HCT116 (cell line): ENCODE results near the gene CYTH2. TPM values are rescaled to one million over a fixed set of nuclear protein-coding genes. Genes with fewer than 3 reads are reported as not detected.

Source experiments
- ATAC-seq: fragments of 200-7000 bp; cut with Tn5 transposase; 2 replicates; pipeline ENCODE4 v1.9.1; 2020; ENCODE audit warnings: mild to moderate bottlenecking, moderate library complexity
- BruUV-seq: library from RNA; stranded (reverse); fragments of 400-500 nt; replicated peaks from 2 replicates; lab custom pipeline; 2021; lab: Mats Ljungman, UMichigan
- CTCF ChIA-PET: fragments of 300-600 bp; sonication (Branson Sonifier 250); formaldehyde crosslinking; loops from one replicate; lab custom pipeline; 2021; ENCODE audit warnings: antibody characterized with exemption; lab: Charles Lee
- POLR2A ChIA-PET: fragments of 300-600, 350-600 bp; sonication (Branson Sonifier 250); formaldehyde crosslinking; loops from one replicate; lab custom pipeline; 2021; ENCODE audit warnings: antibody characterized with exemption; lab: Charles Lee
- RAD21 ChIA-PET, 2 experiments: fragments of 300-600 bp; sonication (Branson Sonifier 250); formaldehyde crosslinking; loops; one replicate each; lab custom pipeline; 2023; ENCODE audit warnings: low total read pairs in 2 of 2; ENCODE audit not compliant: uncharacterized antibody in 2 of 2, unreplicated experiment in 2 of 2, low non-redundant PET in 1 of 2; lab: Charles Lee
- DNase-seq: peaks from one replicate; pipeline ENCODE4 v3.0.0-alpha.2; 2010; ENCODE audit warnings: low read depth, low spot score
- H2AFZ ChIP-seq: fragments of 200-600 bp; shearing (Covaris generic), sonication (generic); 2 replicates; pipeline ENCODE4 v1.6.1; 2017; ENCODE audit warnings: low read depth, mixed run types, mixed read lengths, antibody characterized with exemption, low read length; ENCODE audit not compliant: poor library complexity, severe bottlenecking
- H3K27ac ChIP-seq: 2 replicates; pipeline ENCODE4 v1.5.1; 2012; ENCODE audit warnings: low read depth, low read length
- H3K27me3 ChIP-seq: fragments of 200-600 bp; sonication (generic); 2 replicates; pipeline ENCODE4 v1.6.1; 2016; ENCODE audit warnings: mixed run types, low read length, mixed read lengths; ENCODE audit not compliant: insufficient read depth
- H3K36me3 ChIP-seq, 2 experiments: fragments of 200-500 bp in 1 of 2; fragments of 200-600 bp in 1 of 2; sonication (Bioruptor generic) in 1 of 2; sonication (generic) in 1 of 2; 2 replicates each; pipeline versions ENCODE4 v1.5.1 to v1.6.1; 2014 to 2016; ENCODE audit warnings: low read length in 2 of 2, inconsistent platforms in 1 of 2, mixed read lengths in 1 of 2, mixed run types in 1 of 2; ENCODE audit not compliant: insufficient read depth in 2 of 2, control insufficient read depth in 1 of 2
- H3K4me1 ChIP-seq, 2 experiments: fragments of 200-600 bp in 1 of 2; sonication (generic) in 1 of 2; 2 replicates each; pipeline versions ENCODE4 v1.5.1 to v1.6.1; 2012 to 2017; ENCODE audit warnings: low read length in 2 of 2, inconsistent platforms in 1 of 2, mild to moderate bottlenecking in 1 of 2, mixed read lengths in 1 of 2, mixed run types in 1 of 2, moderate library complexity in 1 of 2; ENCODE audit not compliant: insufficient read depth in 2 of 2, control insufficient read depth in 1 of 2
- H3K4me2 ChIP-seq: fragments of 200-600 bp; sonication (generic); 2 replicates; pipeline ENCODE4 v1.6.1; 2017; ENCODE audit warnings: mixed run types, low read length, mixed read lengths
- H3K4me3 ChIP-seq, 2 experiments: fragments of 200-600 bp in 1 of 2; sonication (generic) in 1 of 2; replicated peaks in 1 of 2; 2 replicates each; pipeline ENCODE4 v1.5.1; 2011 to 2016; ENCODE audit warnings: low read length in 2 of 2, control low read depth in 1 of 2, low read depth in 1 of 2, mild to moderate bottlenecking in 1 of 2, mixed read lengths in 1 of 2, mixed run types in 1 of 2
- H3K79me2 ChIP-seq: fragments of 200-600 bp; sonication (generic); 2 replicates; pipeline ENCODE4 v1.6.1; 2017; ENCODE audit warnings: mild to moderate bottlenecking, mixed run types, low read length, moderate library complexity, mixed read lengths; ENCODE audit not compliant: insufficient read depth
- H3K9ac ChIP-seq: fragments of 200-600 bp; sonication (generic); 2 replicates; pipeline ENCODE4 v1.6.1; 2016; ENCODE audit warnings: low read length, mixed read lengths
- H3K9me2 ChIP-seq: fragments of 200-600 bp; sonication (generic), shearing (Covaris generic); 2 replicates; pipeline ENCODE4 v1.6.1; 2017; ENCODE audit warnings: mixed run types, mild to moderate bottlenecking, moderate library complexity; ENCODE audit not compliant: insufficient read depth
- H3K9me3 ChIP-seq, 2 experiments: fragments of 200-500 bp in 1 of 2; fragments of 200-600 bp in 1 of 2; sonication (Bioruptor generic) in 1 of 2; sonication (generic) in 1 of 2; 2 replicates each; pipeline ENCODE4 v1.6.1; 2014 to 2017; ENCODE audit warnings: low read length in 2 of 2, mixed read lengths in 2 of 2, inconsistent platforms in 1 of 2, low read depth in 1 of 2, mild to moderate bottlenecking in 1 of 2, mixed run types in 1 of 2, moderate library complexity in 1 of 2; ENCODE audit not compliant: control insufficient read depth in 1 of 2, insufficient read depth in 1 of 2
- H4K20me1 ChIP-seq: fragments of 200-600 bp; sonication (generic), shearing (Covaris generic); 2 replicates; pipeline ENCODE4 v1.6.1; 2017; ENCODE audit warnings: mixed run types, mild to moderate bottlenecking, moderate library complexity; ENCODE audit not compliant: insufficient read depth
- CBX3 ChIP-seq: IDR thresholded peaks from 2 replicates; pipeline ENCODE4 v1.6.1; 2012; ENCODE audit warnings: low read depth
- CEBPB ChIP-seq: IDR thresholded peaks from 2 replicates; pipeline ENCODE4 v1.6.1; 2012; ENCODE audit warnings: low read depth
- CTCF ChIP-seq, 3 experiments: fragments of 200-600 bp in 1 of 3; sonication (generic) in 1 of 3; IDR thresholded peaks in 2 of 3; conservative IDR thresholded peaks in 1 of 3; 2 replicates each; pipeline ENCODE4 v1.5.1; 2012 to 2017; ENCODE audit warnings: low read depth in 2 of 3, low read length in 2 of 3, antibody characterized with exemption in 1 of 3, borderline replicate concordance in 1 of 3, control low read depth in 1 of 3, mild to moderate bottlenecking in 1 of 3, mixed read lengths in 1 of 3, mixed run types in 1 of 3, moderate library complexity in 1 of 3; ENCODE audit not compliant: insufficient read depth in 1 of 3
- FOSL1 ChIP-seq: IDR thresholded peaks from 2 replicates; pipeline ENCODE4 v1.6.1; 2012; ENCODE audit warnings: low read depth
- POLR2A ChIP-seq: IDR thresholded peaks from 2 replicates; pipeline ENCODE4 v1.7.0; 2011; ENCODE audit warnings: borderline replicate concordance; ENCODE audit not compliant: insufficient read depth, insufficient read length; ENCODE audit errors: extremely low read depth
- RAD21 ChIP-seq: IDR thresholded peaks from 2 replicates; pipeline ENCODE4 v1.6.1; 2012; ENCODE audit warnings: low read depth, mild to moderate bottlenecking
- REST ChIP-seq: IDR thresholded peaks from 2 replicates; pipeline ENCODE4 v1.6.1; 2012; ENCODE audit warnings: low read depth
- SIN3A ChIP-seq: IDR thresholded peaks from 2 replicates; pipeline ENCODE4 v1.6.1; 2012; ENCODE audit warnings: low read depth
- SRF ChIP-seq: IDR thresholded peaks from 2 replicates; pipeline ENCODE4 v1.6.1; 2012; ENCODE audit warnings: low read depth
- TCF7L2 ChIP-seq: IDR thresholded peaks from 2 replicates; pipeline ENCODE4 v1.7.0; 2011; ENCODE audit warnings: borderline replicate concordance, inconsistent platforms; ENCODE audit not compliant: insufficient read depth, insufficient read length; ENCODE audit errors: extremely low read depth
- YY1 ChIP-seq: IDR thresholded peaks from 2 replicates; pipeline ENCODE4 v1.6.1; 2011; ENCODE audit warnings: low read length, low read depth, moderate library complexity, mild to moderate bottlenecking; ENCODE audit not compliant: insufficient replicate concordance; ENCODE audit errors: extremely low read depth
- intact Hi-C: fragments of 100-400 bp; cut with micrococcal nuclease; formaldehyde crosslinking; loops from 2 replicates; pipeline ENCODE4 v1.10.0; 2022
- total RNA-seq: library from RNA; stranded (reverse); gene quantifications from one replicate; pipeline ENCODE4 v1.2.1, GENCODE V29; 2021; ENCODE audit not compliant: unreplicated experiment

Gene CYTH2
- total RNA-seq, 1 experiment from 2014 or later, result 75.3 TPM

- peaks cover 85% of the 10 kb centered on the region for H3K79me2 ChIP-seq
- no peak overlapping the region for H3K4me2 ChIP-seq
- no peaks in the 10 kb centered on the region for H3K9me2 ChIP-seq
- ChIA-PET RAD21 (no interaction called here), POLR2A (no interaction called here)
- H2AFZ ChIP-seq, result no peak overlapping the region
- intact Hi-C loops, result no loop called here
- H3K9me3 ChIP-seq, result no peaks in the 10 kb centered on the region
- no peaks in the 10 kb centered on the region; a peak in 1 of 4 replicates for H3K4me1 ChIP-seq
- H3K9ac ChIP-seq, result no peak overlapping the region
- no peaks in the 10 kb centered on the region for H3K27me3 ChIP-seq
- peaks cover 33 to 85% of the 10 kb centered on the region in 2 experiments for H3K36me3 ChIP-seq
- no peaks in the 10 kb centered on the region; the same call in 1 of the 2 replicates for H4K20me1 ChIP-seq
- H3K27ac ChIP-seq, result no peak overlapping the region; the same call in 1 of the 2 replicates
- DNase-seq, result no peak
- no peak for TF ChIP-seq SRF
- TF ChIP-seq CEBPB, result no peak
- TF ChIP-seq YY1, result no peak
- TF ChIP-seq REST, result no peak
- TF ChIP-seq SIN3A, result no peak
- TF ChIP-seq TCF7L2, result no peak
- no peak for TF ChIP-seq POLR2A
- TF ChIP-seq CTCF (IDR thresholded peaks at IDR 0.05 in 2 of 3, conservative IDR thresholded peaks at IDR 0.05 in 1 of 3; ENCODE audit: borderline replicate concordance in 1 of 3, insufficient read depth in 1 of 3, low read depth in 2 of 3, low read length in 2 of 3), result no peak
- TF ChIP-seq CBX3, result no peak
- TF ChIP-seq FOSL1, result no peak
- no peak for TF ChIP-seq RAD21
- TF ChIP-seq, all 23 proteins: peak for 0
- CTCF ChIA-PET, result no interaction called here
- BruUV-seq, result no TSS peak
- H3K4me3 ChIP-seq, result no peak overlapping the region
- peak; percentile 51; the same call in 1 of the 2 replicates for ATAC-seq
These were observed 16.6 kb upstream of the CYTH2 start for GRCh38 chr19:48452289-48453190.
